ENCODE measurements around the gene SETDB2. TPM values are rescaled to one million over a fixed set of nuclear protein-coding genes. Genes with fewer than 3 reads are reported as not detected.
A peak's percentile ranks its signal among the peaks of the same experiment; 100 is the strongest.
"Not testable (repeated sequence)": the region's sequence is repeated elsewhere in the genome, so short reads cannot be mapped to it uniquely, and the experiment has no call there.

Gene SETDB2
- total RNA-seq, 2 experiments from 2014 or later, result 13.5 to 15.1 TPM

DNA sequence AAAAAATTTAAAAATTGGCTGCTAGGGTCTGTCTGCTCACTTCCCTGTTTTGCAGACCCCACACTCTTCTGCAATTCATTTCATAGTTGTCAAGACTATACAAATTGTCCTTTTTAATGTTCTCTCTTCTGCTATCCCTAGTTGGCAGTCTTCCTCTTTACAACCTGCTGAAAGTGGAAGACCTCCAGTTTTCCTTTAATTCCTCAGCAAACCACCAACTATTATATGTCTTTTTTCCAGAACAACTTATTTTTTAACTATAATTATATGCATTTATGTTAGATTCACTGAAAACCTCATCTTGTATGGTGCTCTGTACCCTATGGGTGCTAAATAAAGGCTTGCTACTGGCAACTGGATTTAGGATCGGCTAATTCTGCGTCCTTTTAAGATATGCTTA lies 50.6 kb downstream of the SETDB2 start:
- Mint-ChIP-seq H3K4me3 (peak overlapping the region; percentile 98), H3K4me1 (ENCODE audit: low read depth) (peaks cover 45% of the 10 kb centered on the region), H3K9me3 (ENCODE audit: insufficient read depth) (no peaks in the 10 kb centered on the region), H3K36me3 (ENCODE audit: low read depth) (peaks cover 52% of the 10 kb centered on the region), H3K27ac (peak overlapping the region; percentile 99), H3K27me3 (ENCODE audit: low read depth) (no peaks in the 10 kb centered on the region)
- ATAC-seq (no peak), DNase-seq (no peak)
- CTCF ChIA-PET, result interaction anchor here (1.9 kb wide), 1 partner anchor 10 kb away, joined by 6 read pairs; no protein-coding TSS in a partner anchor
- POLR2A ChIA-PET, result interaction anchor here (1.2 to 4.0 kb wide), 2 partner anchors 45 to 50 kb away, joined by 3 to 93 read pairs; partner anchors contain the start of genes CAB39L and SETDB2

DNA sequence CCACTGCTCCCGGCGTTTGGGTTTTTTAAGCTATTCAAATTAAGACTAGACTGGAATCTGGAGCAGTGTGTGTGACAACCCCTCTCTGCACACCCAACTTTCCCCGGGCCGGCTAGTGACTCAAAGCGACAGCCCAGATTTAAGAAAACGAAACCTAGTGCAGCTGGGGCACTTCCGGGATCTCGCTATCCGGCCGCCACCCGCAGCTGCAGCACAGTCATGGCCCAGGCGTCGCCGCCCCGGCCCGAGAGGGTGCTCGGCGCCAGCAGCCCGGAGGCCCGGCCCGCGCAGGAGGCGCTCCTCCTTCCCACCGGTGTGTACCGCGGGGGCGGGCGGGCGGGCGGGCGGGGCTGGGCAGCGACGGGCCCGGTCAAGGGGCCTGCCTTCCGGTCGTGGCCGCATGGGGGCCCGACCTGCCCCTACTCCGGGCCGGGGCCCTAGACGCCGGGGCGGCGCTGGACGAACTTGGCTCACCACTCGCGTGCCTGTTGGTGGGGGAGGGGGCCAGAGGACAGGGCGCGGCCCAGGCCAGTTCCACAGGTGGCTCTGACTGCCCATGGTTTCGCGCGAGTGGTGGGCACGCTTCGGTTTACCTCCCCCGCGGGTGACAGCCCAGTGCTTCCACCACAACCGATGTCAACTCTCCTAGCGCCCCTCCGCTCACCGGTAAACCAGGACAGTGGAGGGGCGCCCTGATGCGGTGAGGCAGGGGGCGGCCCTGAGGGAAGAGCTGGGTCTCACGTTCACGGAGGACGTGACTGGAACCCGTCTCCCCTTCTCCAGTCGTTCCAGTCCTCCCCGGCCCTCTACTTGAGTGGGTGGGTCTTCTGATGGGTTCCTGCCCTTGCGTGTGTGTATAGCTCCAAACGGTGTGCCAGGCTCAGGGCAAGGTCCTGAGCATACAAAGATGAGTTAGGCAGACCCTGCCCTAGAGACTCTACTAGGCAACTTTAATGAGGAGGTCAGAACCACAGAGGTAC lies 52.0 kb downstream of the SETDB2 start, which contains the start of gene PHF11:
Gene PHF11 (plus strand): TSS at position 171 of the 980 bp plus-strand sequence. CDS start 49 bp downstream, at position 220.
- Mint-ChIP-seq H3K36me3 (ENCODE audit: low read depth) (peaks cover 59% of the 10 kb centered on the region), H3K27ac (peak within 1 kb of the TSS; percentile 99), H3K9me3 (ENCODE audit: insufficient read depth) (no peaks in the 10 kb centered on the region), H3K27me3 (ENCODE audit: low read depth) (no peaks in the 10 kb centered on the region), H3K4me3 (peak within 1 kb of the TSS; percentile 98), H3K4me1 (ENCODE audit: low read depth) (peaks cover 55% of the 10 kb centered on the region)
- CTCF ChIA-PET, result interaction anchor here (2.1 kb wide), 1 partner anchor 111 kb away, joined by 7 read pairs; no protein-coding TSS in a partner anchor
- ATAC-seq (peak; percentile 87), DNase-seq (peak; percentile 90)
- POLR2A ChIA-PET, result interaction anchor here (0.6 to 4.0 kb wide), 20 partner anchors 9 to 297 kb away, joined by 3 to 93 read pairs (median 4); partner anchors contain the start of genes CAB39L, CDADC1, KPNA3 and RCBTB1

DNA sequence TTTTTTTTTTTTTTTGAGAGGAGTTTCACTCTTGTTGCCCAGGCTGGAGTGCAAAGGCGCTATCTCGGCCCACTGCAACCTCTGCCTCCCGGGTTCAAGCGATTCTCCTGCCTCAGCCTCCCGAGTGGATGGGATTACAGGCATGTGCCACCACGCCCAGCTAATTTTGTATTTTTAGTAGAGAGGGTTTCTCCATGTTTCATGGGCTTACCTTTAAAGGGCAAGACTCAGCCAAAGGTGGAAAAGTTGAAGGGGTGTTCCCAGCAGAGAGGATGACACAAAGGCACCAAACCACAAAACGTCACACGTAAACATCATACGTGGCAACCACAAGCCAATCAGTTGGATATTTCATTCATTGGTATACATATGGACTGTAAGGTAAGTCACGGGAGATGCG lies 52.8 kb downstream of the SETDB2 start:
- not testable (repeated sequence) for H3K27me3 Mint-ChIP-seq (ENCODE audit: low read depth); H3K9me3 Mint-ChIP-seq (ENCODE audit: insufficient read depth)
- peak overlapping the region; percentile 97 for H3K27ac Mint-ChIP-seq
- H3K4me3 Mint-ChIP-seq, result peak overlapping the region; percentile 83
- POLR2A ChIA-PET, result interaction anchor here (0.6 to 4.0 kb wide), 10 partner anchors 10 to 296 kb away, joined by 3 to 93 read pairs (median 5); partner anchors contain the start of genes CAB39L, KPNA3, RCBTB1 and SETDB2
- peaks cover 56% of the 10 kb centered on the region for H3K36me3 Mint-ChIP-seq (ENCODE audit: low read depth)
- peaks cover 55% of the 10 kb centered on the region for H3K4me1 Mint-ChIP-seq (ENCODE audit: low read depth)
- peak; percentile 4 for ATAC-seq
- DNase-seq, result peak; percentile 64
- CTCF ChIA-PET, result interaction anchor here (2.1 kb wide), 1 partner anchor 110 kb away, joined by 7 read pairs; no protein-coding TSS in a partner anchor

DNA sequence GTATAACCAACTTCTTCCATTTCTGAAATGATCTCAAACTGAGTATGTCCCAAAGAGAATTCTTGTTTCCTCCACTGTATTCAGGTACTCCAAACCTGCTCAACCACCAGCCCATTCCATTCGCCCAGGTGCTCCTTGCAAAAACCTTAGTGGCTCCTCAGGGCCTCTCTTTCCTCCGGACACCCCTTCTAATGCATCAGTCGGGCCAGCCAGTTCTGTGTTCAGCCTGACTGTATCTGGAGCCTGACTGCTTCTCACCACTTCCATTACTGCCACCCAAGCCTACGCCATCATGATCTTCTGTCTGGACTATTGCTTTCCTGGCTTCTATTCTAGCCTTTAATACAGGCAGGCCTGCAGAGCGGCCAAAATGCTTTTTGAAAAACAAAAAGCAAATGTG lies 53.2 kb downstream of the SETDB2 start:
- peaks cover 55% of the 10 kb centered on the region for H3K36me3 Mint-ChIP-seq (ENCODE audit: low read depth)
- no peaks in the 10 kb centered on the region for H3K9me3 Mint-ChIP-seq (ENCODE audit: insufficient read depth)
- H3K4me3 Mint-ChIP-seq, result peak overlapping the region; percentile 83
- CTCF ChIA-PET, result interaction anchor here (2.1 kb wide), 1 partner anchor 110 kb away, joined by 7 read pairs; no protein-coding TSS in a partner anchor
- H3K27ac Mint-ChIP-seq, result peak overlapping the region; percentile 97
- H3K4me1 Mint-ChIP-seq (ENCODE audit: low read depth), result peaks cover 55% of the 10 kb centered on the region
- no peaks in the 10 kb centered on the region for H3K27me3 Mint-ChIP-seq (ENCODE audit: low read depth)
- POLR2A ChIA-PET, result interaction anchor here (0.6 to 4.0 kb wide), 4 partner anchors 10 to 53 kb away, joined by 3 to 93 read pairs (median 6); partner anchors contain the start of genes CAB39L and SETDB2
- DNase-seq (no peak), ATAC-seq (no peak)

DNA sequence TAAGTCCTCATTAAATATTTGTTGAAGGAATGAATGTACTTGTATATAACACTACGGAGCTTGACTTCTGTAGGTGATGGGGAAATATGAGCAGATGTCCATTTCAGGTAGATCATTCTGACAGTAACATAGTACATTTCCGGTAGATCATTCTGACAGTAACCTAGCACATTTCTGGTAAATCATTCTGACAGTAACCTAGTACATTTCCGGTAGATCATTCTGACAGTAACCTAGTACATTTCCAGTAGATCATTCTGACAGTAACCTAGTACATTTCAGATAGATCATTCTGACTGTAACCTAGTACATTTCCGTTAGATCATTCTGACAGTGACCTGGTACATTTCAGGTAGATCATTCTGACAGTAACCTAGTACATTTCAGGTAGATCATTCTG lies 54.1 kb downstream of the SETDB2 start:
- DNase-seq, result no peak
- peaks cover 55% of the 10 kb centered on the region for H3K36me3 Mint-ChIP-seq (ENCODE audit: low read depth)
- peaks cover 55% of the 10 kb centered on the region for H3K4me1 Mint-ChIP-seq (ENCODE audit: low read depth)
- no peaks in the 10 kb centered on the region for H3K9me3 Mint-ChIP-seq (ENCODE audit: insufficient read depth)
- no peaks in the 10 kb centered on the region for H3K27me3 Mint-ChIP-seq (ENCODE audit: low read depth)
- H3K4me3 Mint-ChIP-seq, result no peak overlapping the region
- no peak for ATAC-seq
- ChIA-PET CTCF (no interaction called here), POLR2A (interaction anchor here (0.6 kb wide), 1 partner anchor 251 kb away, joined by 3 read pairs; the partner anchor contains the start of gene CDADC1)
- peak overlapping the region; percentile 11 for H3K27ac Mint-ChIP-seq

DNA sequence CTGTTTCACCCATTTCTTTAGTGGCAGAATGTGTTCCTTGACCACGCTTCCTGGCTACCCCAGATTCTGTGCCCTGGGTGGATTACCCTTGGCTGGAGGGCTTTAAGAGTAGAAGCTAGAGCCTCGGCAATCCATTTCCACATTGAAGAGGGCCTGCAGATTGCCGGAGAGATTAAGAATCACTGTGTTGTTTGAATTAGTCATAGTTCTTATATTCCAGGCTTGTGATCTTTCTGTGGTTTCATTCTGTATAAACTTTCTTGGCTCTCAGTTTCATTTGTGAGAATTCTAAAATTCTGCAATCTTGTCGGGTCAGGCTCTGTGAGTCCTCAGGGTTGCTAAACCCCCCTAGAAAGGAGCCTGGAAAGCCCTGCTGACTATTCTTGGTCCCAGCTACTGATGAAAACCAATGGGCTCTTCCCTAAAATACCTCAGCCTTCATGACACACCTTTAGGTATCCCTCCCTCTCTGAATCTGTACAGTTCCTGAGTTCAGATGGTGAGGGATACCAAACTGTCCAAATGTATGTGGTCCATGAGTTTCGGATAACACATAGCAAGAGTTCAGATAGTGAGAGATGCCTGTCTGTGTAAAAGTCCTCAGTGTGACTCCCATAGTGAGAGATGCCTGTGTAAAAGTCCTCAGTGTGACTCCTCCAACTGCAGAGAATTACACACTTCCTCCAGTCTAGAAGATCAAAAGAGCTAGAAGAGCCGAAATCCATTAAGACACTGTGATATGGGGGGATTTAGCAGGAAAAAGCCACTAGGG lies 56.0 kb downstream of the SETDB2 start:
- ChIA-PET CTCF (no interaction called here), POLR2A (no interaction called here)
- no peaks in the 10 kb centered on the region for H3K9me3 Mint-ChIP-seq (ENCODE audit: insufficient read depth)
- peaks cover 55% of the 10 kb centered on the region for H3K36me3 Mint-ChIP-seq (ENCODE audit: low read depth)
- H3K27me3 Mint-ChIP-seq (ENCODE audit: low read depth), result no peaks in the 10 kb centered on the region
- H3K4me1 Mint-ChIP-seq (ENCODE audit: low read depth), result peaks cover 41% of the 10 kb centered on the region
- DNase-seq (no peak), ATAC-seq (no peak)
- H3K4me3 Mint-ChIP-seq, result no peak overlapping the region
- no peak overlapping the region for H3K27ac Mint-ChIP-seq

DNA sequence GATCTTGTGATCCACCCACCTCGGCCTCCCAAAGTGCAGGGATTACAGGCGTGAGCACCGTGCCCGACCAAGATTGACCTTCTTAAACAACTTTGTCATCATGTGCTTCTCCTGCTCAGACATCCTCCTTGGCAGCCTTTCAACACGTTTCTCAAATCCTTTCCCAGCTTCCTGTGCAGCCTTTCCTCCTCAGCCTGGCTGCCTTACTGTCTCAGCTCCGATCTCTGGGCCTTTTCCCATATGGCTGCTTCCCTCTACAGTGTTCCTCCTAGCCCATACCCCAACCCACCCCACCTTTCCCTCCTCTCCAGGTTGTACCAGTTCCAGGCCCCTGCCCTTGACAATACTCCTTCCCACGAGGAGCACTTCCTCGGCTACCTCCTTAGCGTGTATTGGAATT lies 58.9 kb downstream of the SETDB2 start:
- Mint-ChIP-seq H3K4me3 (no peak overlapping the region), H3K36me3 (ENCODE audit: low read depth) (peaks cover 52% of the 10 kb centered on the region), H3K27me3 (ENCODE audit: low read depth) (no peaks in the 10 kb centered on the region), H3K27ac (no peak overlapping the region), H3K4me1 (ENCODE audit: low read depth) (peaks cover 27% of the 10 kb centered on the region), H3K9me3 (ENCODE audit: insufficient read depth) (no peaks in the 10 kb centered on the region)
- CTCF ChIA-PET, result no interaction called here
- ATAC-seq, result no peak
- POLR2A ChIA-PET, result no interaction called here
- DNase-seq, result no peak

DNA sequence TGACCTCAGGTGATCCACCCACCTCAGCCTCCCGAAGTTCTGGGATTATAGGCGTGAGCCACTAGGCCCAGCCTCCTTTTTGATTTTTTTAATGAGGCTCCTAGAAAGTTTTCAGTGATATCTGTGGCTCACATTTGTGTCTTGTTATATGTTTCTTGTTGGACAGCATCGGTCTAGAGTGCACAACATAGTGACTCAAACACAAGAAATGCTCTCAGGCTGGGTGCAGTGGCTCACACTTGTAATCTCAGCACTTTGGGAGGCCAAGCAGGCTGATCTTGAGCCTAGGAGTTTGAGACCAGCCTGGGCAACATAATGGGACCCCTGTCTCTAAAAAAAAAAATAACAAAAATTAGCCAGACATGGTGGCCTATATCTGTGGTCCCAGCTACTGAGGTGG lies 59.9 kb downstream of the SETDB2 start:
- POLR2A ChIA-PET, result no interaction called here
- ATAC-seq (no peak), DNase-seq (no peak)
- no peaks in the 10 kb centered on the region for H3K27me3 Mint-ChIP-seq (ENCODE audit: low read depth)
- no peaks in the 10 kb centered on the region for H3K9me3 Mint-ChIP-seq (ENCODE audit: insufficient read depth)
- CTCF ChIA-PET, result no interaction called here
- H3K27ac Mint-ChIP-seq, result no peak overlapping the region
- peaks cover 47% of the 10 kb centered on the region for H3K36me3 Mint-ChIP-seq (ENCODE audit: low read depth)
- no peak overlapping the region for H3K4me3 Mint-ChIP-seq
- H3K4me1 Mint-ChIP-seq (ENCODE audit: low read depth), result peaks cover 22% of the 10 kb centered on the region

DNA sequence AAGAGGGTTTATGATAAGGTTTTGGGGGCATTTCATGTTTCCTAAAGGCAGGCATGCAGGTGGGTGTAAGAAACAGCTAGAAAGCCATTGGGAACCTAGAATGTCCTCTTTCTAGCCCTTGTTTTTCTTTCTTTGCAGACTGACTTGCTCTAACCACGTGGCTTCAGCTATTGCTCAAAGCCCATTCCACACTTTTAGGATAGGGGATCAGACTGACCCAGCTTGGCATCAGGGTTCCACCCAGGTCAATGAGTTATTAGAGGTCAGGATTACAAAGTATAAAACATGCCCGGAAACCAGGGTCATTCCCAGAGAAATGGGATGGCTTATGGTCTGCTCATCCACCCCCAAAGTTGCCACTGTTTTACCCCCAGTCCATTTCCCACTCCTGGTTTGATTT lies 68.5 kb downstream of the SETDB2 start:
- DNase-seq, result no peak
- Mint-ChIP-seq H3K4me1 (ENCODE audit: low read depth) (peaks cover 4% of the 10 kb centered on the region), H3K27me3 (ENCODE audit: low read depth) (no peaks in the 10 kb centered on the region), H3K36me3 (ENCODE audit: low read depth) (peaks cover 71% of the 10 kb centered on the region), H3K4me3 (no peak overlapping the region), H3K9me3 (ENCODE audit: insufficient read depth) (no peaks in the 10 kb centered on the region), H3K27ac (no peak overlapping the region)
- no peak for ATAC-seq
- POLR2A ChIA-PET, result no interaction called here
- CTCF ChIA-PET, result no interaction called here

DNA sequence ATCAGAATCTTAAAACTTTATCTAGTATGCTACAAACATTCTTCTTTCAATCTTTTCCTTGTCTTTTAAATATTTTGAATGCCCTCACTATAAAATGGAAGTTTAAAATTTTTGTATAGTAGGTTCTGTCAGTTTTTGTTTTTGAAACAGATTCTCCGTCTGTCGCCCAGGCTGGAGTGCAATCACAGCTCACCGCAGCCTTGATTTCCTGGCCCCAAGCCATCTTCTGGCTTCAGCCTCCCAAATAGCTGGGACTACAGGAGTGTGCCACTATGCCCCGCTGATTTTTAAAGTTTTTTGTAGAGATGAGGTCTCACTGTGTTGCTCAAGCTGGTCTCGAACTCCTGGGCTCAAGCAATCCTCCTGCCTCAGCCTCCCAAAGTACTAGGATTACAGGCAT lies 72.4 kb downstream of the SETDB2 start:
- Mint-ChIP-seq H3K36me3 (ENCODE audit: low read depth) (peaks cover 67% of the 10 kb centered on the region), H3K27ac (no peak overlapping the region), H3K4me1 (ENCODE audit: low read depth) (no peaks in the 10 kb centered on the region), H3K4me3 (no peak overlapping the region), H3K27me3 (ENCODE audit: low read depth) (no peaks in the 10 kb centered on the region), H3K9me3 (ENCODE audit: insufficient read depth) (no peaks in the 10 kb centered on the region)
- DNase-seq, result no peak
- ChIA-PET POLR2A (no interaction called here), CTCF (no interaction called here)
- ATAC-seq, result no peak

DNA sequence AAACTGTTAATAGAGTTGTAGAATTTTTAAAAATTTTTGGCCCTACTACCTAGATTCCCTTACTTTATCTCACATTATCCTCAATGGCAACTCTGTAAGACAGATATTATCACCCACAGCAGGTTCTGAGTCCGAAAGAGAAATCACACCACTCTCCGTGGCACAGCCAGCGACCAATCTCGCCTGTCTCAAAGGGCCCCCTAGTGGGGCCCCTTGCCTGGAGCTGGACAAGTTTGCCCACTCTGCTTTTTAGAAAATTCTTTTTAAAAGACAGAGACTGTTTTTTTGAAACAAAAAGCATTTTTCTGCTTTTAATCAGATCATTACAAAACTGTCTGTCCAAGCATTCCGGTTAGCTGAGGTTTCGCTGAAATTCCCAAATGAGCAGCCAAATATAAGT lies 73.4 kb downstream of the SETDB2 start:
- DNase-seq, result no peak
- H3K27ac Mint-ChIP-seq, result no peak overlapping the region
- H3K4me3 Mint-ChIP-seq, result no peak overlapping the region
- CTCF ChIA-PET, result interaction anchor here (0.9 to 1.3 kb wide), 2 partner anchors 11 to 12 kb away, joined by 3 read pairs; no protein-coding TSS in a partner anchor
- H3K36me3 Mint-ChIP-seq (ENCODE audit: low read depth), result peaks cover 65% of the 10 kb centered on the region
- H3K27me3 Mint-ChIP-seq (ENCODE audit: low read depth), result no peaks in the 10 kb centered on the region
- POLR2A ChIA-PET, result no interaction called here
- ATAC-seq, result no peak
- H3K9me3 Mint-ChIP-seq (ENCODE audit: insufficient read depth), result no peaks in the 10 kb centered on the region
- H3K4me1 Mint-ChIP-seq (ENCODE audit: low read depth), result no peaks in the 10 kb centered on the region

Measured in activated CD8-positive, alpha-beta T cell treated with anti-CD3 and anti-CD28 coated beads, Interleukin-2, amount 10 ng/mL, durations not matched to agents 7 days and 5 days (primary cell).